ENCODE measurements around the gene TCF3.

Gene TCF3

GRCh38 chr19:1629256-1629808 lies 23.1 kb downstream of the TCF3 start:
- DNase-seq: no peak

GRCh38 chr19:1627194-1627593 lies 25.2 kb downstream of the TCF3 start:
- no peak for DNase-seq

GRCh38 chr19:1626417-1627010 lies 25.9 kb downstream of the TCF3 start:
- DNase-seq: no peak

- peak; percentile 43 for DNase-seq
These were observed 28.0 kb downstream of the TCF3 start for GRCh38 chr19:1624458-1624857.

GRCh38 chr19:1622541-1622940 lies 29.9 kb downstream of the TCF3 start:
- no peak for DNase-seq

- no peak for DNase-seq
These were observed 30.4 kb downstream of the TCF3 start for GRCh38 chr19:1622007-1622406.

- DNase-seq: no peak
These were observed 30.8 kb downstream of the TCF3 start for GRCh38 chr19:1621574-1621973.

- no peak for DNase-seq
These were observed 31.4 kb downstream of the TCF3 start for GRCh38 chr19:1621021-1621420.

- DNase-seq: no peak
These were observed 31.9 kb downstream of the TCF3 start for GRCh38 chr19:1620502-1620901.

- no peak for DNase-seq
These were observed 32.7 kb downstream of the TCF3 start for GRCh38 chr19:1619703-1620102.

GRCh38 chr19:1619094-1619439 lies 33.3 kb downstream of the TCF3 start:
- DNase-seq: no peak

GRCh38 chr19:1618157-1619093 lies 34.0 kb downstream of the TCF3 start:
- peak; percentile 24 for DNase-seq

- DNase-seq: no peak
These were observed 35.5 kb downstream of the TCF3 start for GRCh38 chr19:1616875-1617274.

GRCh38 chr19:1616396-1616795 lies 36.0 kb downstream of the TCF3 start:
- DNase-seq: no peak

- DNase-seq: no peak
These were observed 37.2 kb downstream of the TCF3 start for GRCh38 chr19:1615156-1615765.

GRCh38 chr19:1613808-1614570 lies 38.4 kb downstream of the TCF3 start:
- no peak for DNase-seq

- no peak for DNase-seq
These were observed 39.3 kb downstream of the TCF3 start for GRCh38 chr19:1613146-1613545.

- no peak for DNase-seq
These were observed 40.0 kb downstream of the TCF3 start for GRCh38 chr19:1612114-1613086.

GRCh38 chr19:1611353-1611752 lies 41.1 kb downstream of the TCF3 start:
- DNase-seq: no peak

- no peak for DNase-seq
These were observed 41.8 kb downstream of the TCF3 start for GRCh38 chr19:1610579-1610978.

- no peak for DNase-seq
These were observed 42.5 kb downstream of the TCF3 start for GRCh38 chr19:1609680-1610474.
